GM19193 (cell line): ENCODE measurements around the gene B3GNT8.
A peak's percentile ranks its signal among the peaks of the same experiment; 100 is the strongest.

ENCODE experiments used
- POLR2A ChIP-seq: IDR thresholded peaks from 4 replicates; pipeline ENCODE4 v1.6.1; 2011; ENCODE audit not compliant: insufficient read depth, insufficient read length; ENCODE audit errors: extremely low read depth

The B3GNT8 gene

DNA sequence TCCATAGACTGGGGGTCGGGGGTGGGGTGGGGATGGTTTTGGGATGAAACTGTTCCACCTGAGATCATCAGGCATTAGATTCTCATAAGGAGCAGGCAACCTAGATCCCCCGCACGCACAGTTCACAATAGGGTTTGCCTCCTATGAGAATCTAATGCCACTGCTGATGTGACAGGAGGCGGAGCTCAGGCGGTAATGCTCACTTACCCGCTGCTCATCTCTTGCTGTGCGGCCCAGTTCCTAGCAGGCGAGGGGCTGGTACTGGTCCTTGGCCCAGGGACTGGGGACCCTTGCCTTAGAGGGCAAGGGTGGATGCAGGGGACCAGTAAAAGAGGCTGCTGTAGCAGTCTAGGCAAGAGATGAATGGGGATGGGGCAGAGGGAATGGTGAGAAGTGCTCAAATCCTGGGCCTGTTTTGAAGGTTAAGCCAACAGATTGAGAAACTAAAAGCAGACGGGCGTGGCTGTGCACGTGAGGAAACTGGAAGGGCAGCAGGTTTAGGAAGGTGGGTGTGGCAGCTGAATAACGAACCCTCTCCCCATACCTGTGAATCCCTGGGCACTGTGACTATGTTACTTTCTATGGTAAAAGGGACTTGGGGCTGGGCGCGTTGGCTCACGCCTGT, 14.3 kb upstream of the B3GNT8 start:
- no peak for TF ChIP-seq POLR2A

DNA sequence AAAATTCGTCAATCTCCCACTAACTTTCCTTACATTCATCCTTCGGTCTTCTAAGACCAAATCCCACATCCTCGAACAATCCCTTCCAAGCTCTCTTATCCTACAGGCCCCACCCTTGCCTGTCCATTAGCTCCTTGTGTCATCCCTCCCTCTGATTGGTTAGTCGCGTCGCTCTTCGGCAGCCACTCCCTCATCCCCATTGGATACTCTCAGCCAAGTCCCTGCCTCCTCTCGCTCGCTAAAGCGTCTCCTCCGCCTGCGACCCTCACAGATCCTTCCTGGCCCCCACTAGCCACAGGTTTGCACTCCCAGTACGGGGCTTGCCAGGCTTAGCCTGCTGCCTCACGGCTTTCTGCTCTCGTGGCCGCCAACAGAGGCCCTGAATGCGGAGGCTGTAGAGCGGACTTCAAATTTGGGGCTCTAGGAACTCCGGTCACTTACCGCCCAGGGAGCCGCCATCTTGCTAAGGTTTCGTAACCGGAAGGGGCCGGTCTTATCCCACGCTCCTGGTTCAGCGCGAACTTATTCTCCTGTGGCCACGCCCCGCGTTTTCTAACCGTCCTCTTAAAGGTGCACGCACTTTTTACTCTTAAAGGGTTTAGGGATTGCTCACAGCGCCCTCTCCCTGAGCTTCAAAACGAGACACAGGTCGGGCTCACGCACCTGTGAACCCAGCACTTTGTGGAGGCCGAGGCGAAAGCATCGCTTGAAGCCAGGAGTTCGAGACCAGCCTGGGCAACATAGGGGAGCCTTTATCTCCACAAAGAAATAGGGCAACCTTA, 12.5 kb upstream of the B3GNT8 start, which contains the start of gene DMAC2:
TSS of gene DMAC2 (minus strand) at position 472 of the 782 bp plus-strand sequence. CDS start at position 459, 13 bp downstream.
- TF ChIP-seq POLR2A, result peak; percentile 88

DNA sequence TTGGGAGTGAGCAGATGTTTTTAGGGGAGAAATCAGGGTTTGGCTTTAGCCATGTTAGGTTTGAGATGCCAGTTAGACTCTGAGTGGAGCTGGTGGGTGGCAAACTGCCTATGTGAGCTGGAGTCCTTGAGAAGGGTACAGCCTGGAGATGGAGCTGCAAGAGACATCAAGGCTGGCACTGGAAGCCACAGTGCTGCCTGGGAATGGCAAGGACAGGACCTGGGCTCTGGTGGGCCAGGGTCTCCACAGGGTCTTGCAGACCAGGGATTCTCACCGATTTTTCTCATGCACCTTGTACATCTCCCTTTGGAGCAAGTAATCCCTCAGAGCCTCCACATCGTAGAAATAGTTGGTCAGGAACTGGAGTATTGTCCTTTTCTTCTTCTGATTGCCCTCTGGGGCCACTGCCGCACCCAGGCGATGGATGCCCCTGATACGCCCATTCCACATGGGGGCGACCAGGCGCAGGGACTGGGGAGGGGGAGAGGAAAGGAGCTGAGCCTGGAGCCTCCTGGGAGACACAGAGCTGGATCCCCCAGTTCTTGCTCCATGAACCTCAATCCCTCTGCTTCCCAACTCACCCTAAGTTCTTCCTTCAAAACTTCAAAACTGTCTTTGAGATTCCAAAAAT, 10.9 kb upstream of the B3GNT8 start:
- TF ChIP-seq POLR2A, result no peak

DNA sequence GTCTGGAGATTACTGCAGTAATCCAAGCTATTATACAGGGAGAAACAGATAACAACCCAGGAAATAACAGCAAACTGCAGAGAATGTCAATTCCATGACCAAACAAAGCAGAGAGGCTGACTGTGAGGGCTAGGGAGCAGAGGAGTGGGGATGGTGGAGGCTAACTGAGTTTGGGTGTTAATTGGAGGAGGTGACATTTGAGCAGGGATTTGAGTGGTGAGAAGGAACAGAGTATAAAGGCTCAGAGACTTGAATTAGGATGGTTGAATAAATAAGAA, 9.4 kb upstream of the B3GNT8 start:
- no peak for TF ChIP-seq POLR2A

DNA sequence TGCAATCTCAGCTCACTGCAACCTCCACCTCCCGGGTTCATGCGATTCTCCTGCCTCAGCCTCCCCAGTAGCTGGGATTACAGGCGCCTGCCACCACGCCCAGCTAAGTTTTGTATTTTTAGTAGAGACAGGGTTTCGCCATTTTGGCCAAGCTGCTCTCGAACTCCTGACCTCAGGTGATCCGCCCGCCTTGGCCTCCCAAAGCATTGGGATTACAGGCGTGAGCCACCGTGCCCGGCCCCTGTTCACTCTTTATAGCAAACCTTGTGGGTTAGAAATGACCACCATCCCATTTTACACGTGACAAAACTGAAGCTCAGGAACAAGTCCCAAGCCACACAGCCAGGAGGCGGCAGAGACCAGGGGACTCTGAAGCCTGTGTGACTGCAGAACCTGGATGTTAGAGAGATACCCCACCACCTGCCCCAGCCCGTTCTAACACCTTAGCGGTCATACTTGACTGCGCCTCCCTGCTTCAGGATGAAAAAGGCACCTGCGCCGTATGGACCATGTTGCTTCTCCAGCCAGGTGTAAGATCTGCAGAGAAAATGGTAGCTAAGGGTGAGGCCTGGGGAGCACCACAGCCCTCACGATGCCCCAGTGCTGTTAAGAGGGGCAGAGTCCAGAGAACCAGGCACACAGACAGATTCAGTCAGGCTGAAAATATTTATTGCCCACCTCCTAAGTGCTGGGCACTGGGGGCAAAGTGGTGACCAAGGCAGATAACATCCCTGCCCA, 8.9 kb upstream of the B3GNT8 start:
- no peak for TF ChIP-seq POLR2A

DNA sequence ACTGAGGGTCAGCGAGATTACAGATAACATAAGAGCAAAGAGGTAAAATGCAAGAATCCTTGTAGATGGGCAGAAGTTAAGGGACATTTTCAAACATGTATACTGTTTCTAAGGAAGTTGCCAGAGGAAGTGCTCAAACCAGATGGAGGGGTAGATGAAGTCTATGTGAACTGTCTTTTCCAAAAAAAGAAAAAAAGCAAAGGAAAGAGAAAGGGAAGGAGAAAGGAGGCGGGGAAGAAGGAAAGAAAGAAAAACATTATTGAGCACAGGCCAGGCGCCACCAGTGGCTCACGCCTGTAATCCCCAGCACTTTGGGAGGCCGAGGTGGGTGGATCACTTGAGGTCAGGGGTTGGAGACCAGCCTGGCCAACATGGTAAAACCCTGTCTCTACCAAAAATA, 7.3 kb upstream of the B3GNT8 start:
- TF ChIP-seq POLR2A, result no peak

DNA sequence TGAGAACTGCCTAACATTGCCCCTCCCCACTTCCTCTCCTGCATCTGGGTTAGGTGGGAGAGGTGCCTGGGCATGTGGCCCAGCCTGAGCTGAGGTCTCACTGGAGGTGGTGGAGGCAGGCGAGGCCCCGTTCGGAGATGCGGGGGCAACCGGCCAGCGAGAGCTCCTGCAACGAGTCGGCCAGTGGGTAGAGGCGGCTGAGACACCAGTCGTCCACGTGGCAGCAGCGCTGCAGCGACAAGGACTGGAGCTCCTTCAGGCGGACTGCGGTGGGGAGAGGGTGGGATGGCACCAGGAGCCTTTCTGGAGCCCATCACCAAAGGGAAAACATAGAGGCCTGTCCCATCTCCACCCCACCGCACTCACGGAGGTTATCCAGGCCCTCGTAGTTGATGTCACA, 6.0 kb upstream of the B3GNT8 start:
- TF ChIP-seq POLR2A, result no peak

DNA sequence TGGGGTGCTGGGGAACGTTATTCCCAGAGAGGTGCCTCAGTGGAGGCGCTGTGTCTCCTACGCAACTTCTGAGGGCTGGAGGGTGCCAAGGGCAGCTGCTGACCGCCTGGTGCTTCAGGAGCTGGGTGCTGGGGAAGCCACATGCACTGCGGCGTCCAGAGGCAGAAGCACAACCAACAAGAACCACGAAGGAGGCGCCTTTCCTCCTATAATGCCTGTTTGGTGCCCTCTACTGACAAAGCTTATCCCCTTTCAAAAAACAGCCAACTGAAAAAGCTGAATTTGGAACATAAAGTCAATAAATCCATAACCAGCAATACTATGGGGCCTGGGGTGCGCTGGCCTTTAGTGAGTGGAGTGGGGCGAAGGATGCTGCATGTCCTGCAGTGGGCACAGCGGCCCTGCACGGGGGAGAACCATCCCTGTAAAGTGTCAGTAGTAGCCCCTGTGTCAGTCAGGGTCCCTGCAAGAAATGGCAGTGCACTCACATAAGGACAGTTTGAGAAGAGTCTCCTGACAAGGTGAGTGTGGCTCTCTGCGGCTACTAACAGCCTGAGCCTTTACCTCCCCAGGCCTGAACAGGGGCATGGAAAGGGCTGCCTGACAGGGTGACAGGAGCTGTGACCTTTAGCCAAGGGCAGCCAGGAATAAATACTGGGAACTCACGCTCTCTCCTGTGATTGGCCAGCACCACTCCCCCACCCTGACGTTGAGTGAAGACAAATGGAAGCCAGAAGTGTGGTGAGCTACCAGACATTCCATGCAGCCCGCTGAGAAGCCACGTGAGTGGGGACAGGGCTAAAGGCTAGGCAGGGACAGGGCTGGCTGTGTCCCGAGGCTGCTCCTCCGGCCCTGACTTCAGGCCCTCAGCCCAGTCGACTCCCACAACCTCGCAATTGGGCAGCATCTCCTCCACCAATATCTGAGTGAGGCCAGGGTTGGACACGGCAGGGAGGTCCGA, 4.5 kb upstream of the B3GNT8 start:
- no peak for TF ChIP-seq POLR2A

DNA sequence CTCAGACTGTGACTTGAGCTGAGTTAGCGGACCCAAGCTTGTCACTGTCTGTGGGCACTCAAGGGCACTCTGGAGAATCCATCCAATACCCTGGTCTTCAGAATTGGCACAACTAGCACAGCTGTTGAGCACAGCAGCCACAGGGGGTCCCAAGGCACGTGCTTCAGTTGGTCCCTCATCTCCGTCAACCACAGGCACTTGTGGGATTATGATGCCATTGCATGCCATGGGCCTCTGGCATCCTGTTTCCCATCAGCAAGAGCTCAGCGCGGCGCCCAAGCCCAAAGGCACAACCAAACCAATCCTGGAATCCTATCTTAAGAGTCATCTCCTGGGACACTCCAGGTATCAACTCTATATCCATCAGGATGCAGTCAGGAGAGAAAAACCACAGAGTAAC, 3.7 kb upstream of the B3GNT8 start:
- TF ChIP-seq POLR2A, result no peak

DNA sequence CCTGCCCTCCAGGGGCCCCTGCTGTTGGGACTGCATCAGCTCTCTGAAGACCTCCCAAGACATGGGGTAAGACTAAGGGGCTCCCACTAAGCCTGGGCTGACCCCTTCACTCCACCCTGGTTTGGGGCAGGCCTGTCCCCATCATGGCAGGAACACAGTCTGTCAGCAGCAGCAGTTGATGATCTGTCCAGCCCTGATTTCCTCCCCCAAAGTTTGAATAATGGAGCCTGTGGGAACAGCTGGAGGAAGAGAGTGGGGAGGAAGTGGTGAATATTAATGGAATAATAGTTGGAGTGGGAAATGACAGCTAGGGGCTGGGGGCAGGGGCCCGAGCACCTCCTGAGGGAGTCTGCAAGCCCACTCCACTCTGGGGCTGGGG, 1.3 kb upstream of the B3GNT8 start:
- no peak for TF ChIP-seq POLR2A

DNA sequence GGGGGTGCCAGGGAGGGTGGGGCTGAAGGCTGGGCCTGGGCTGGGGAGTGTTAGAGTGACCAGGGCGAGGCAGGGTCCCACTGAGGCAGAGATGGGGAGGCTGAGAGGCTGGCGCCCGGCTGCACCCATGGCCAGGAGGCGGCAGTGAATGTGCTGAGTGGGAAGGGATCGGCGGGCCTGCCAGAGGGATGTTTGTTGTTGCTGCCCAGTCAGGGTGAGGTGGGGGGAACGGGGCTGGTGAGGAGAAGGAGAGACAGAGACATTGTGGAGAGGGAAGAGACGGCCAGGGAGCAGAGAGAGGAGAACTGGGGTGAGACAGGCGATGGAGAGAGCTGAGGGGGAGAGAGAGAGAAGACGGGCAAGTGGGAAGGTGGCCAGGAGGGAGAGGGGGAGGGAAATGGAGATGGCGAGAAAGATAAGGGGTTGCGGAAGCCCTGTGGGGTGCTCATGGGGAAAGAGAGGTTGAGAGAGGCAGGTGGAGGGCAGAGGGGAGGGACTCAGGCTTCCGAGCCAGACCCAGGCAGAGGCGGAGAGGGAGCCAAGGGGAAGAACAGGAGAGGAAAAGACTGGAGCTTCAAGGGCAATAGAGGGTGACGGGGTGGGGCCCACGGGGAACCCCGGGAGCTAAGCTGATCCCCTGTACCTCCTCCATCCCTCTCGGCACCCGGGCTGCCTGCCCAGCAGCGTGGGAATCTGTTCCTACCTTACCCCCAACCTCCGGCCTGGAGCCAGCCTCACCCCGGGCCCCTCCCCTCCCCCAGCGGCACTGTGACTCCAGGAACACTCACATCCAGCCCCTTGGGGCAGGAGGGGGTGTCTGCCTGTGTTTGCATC, 690 bp upstream of the B3GNT8 start:
- TF ChIP-seq POLR2A, result no peak

DNA sequence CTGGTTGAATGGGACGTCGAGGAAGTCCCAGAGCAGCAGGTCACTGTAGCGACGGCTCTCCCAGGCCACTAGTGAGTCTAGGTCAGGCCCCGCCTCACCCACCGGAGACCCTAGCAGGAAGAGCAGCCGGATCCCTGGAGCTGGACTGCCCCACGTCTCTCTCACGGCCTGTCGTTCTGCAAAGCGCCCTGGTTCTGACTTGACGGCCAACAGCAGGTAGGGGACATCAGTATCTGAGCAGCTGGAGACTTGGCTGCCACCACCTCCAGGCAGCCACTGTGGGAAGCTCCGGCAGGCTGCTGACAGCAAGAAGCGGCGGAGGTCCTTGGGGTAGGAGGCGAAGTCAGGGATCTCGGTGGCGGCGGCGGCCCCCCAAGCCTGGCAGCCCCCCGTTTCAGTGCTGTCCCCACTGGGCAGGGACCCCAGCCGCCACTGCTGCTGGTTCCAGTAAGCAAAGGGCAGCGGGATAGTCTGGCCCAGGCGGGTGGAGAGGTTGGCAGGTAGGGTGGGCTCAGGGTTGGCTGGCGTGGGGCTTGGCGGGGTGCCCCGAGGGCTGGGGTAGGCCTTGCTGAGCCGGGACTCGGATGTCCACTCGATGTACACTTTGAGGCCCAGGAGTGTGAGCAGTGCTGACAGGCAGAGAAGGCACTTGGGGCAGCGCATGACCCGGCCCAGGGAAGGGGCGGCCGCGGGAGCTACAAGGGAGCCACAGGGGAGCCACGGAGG, 895 bp downstream of the B3GNT8 start:
- no peak for TF ChIP-seq POLR2A

DNA sequence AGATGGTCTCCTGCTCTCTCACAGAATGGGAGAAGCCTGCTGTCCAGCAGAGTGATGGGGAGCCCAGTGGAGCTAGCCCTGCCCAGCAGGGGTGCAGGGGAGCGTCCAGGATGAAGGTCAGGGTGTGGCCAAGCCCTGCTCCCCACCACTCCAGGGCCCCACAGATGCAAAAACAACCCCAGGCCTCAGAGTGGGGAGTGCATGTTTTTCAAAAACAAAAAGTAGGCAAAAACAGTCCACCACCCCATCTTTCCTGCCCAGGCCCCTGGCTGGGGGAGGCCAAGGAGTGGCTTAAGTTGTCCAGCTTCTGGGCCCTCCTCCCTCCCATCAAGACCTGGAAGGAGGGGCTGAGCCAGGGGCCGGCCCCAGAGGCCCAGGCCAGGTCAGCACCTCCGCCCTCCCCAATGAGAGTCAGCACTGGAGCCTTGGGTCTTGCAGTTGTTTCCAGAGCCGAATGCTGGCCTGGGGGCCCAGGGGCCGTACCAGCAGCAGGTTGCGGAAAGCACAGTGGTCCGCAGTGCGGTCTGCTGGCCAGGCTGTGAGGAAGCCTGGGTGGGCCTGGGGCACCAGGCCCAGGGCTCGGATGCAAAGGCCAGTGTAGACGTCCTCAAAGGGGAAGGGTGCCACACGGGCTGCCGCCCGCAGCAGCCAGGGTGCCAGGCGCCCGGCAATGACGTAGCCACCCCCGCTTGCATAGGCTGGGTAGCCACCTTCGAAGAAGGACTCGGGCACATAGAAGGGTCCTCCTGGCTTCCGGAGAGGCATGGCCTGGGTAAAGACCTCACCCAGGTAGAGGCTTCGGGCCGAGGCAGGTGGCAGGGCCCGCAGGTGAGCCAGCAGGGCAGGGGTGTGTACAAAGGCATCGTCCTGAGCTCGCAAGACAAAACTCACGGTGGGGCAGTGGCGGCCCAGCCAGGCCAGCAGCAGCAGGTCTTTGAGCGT, 1.7 kb downstream of the B3GNT8 start:
- no peak for TF ChIP-seq POLR2A
